Superior temporal gyrus (tissue), 1 donor: Measurements from ENCODE around the gene SPCS1.
A peak's percentile ranks its signal among the peaks of the same experiment; 100 is the strongest.
"Not testable (repeated sequence)": the region's sequence is repeated elsewhere in the genome, so short reads cannot be mapped to it uniquely, and the experiment has no call there.

Experiments used
- DNase-seq: peaks from one replicate; pipeline ENCODE4 v3.0.0-alpha.2; 2016; ENCODE audit errors: extremely low spot score

SPCS1 gene

DNA sequence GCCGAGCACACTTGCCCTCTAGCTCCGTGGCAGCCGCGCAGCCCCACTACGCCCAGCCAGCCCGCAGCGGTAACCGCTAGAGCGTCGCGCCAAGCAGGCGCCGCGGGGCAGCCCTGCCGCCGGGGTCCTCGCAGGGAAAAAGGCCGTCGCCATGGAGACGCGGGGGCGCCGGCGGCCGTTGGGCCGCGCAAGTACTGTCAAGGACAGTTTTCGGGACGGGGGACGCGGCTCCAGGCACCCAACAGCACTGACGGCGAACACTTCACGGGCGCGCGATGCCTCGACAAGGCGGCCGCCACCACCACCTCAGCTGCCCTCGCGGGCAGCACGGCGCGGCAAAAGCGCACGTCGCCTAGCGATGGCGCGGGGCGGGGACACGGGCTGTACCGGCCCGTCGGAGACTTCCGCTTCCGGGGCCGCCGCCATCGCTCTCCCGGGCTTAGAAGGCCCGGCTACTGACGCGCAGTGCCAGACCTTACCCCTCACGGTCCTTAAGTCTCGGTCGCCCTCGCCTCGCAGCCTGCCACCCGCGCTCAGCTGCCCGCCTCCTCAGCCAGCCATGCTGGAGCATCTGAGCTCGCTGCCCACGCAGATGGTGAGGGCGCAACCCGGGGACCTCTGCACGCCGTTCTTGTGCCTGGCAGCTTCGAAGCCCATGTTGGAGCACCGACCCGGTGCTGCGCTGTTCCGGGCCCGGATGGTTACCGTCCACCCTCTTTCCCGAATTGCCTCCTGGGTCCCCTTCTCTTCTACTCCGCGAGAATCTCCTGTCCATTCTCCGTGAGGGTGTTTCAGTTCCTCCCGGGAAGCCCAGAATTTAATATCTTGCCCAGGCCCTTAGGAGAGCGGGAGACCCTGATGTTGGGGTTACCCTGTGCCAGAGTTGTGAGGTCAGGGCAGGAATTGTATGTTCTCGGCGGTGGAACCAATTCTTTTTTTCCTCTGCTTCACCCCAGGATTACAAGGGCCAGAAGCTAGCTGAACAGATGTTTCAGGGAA is at the start of gene SPCS1, which contains the start of gene GLT8D1:
Gene SPCS1 (plus strand): TSS at position 419 of the 999 bp plus-strand sequence. CDS start 141 bp downstream, at position 560.
Gene GLT8D1 (minus strand): TSS at position 104 of the 999 bp plus-strand sequence. CDS start 5,331 bp downstream, outside the sequence.
- peak; percentile 90 for DNase-seq

DNA sequence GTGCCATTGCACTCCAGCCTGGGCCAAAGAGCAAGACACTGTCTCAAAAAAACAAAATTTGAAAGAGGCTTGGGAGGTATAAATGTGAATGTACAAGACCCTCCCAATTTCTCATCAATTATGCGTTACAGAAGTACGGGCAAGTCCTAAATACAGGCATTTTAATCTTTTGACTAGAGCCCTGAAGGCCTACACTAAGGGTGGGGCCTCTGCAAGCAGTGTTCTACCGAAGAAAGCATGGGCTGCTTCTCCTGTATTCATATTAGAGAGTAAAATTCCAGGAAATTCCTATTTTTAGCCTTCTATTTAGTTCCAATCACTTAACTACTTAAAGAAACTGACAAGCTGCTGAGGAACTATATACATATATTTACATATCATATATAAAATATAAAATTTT is 45.9 kb upstream of the SPCS1 start:
- no peak for DNase-seq

DNA sequence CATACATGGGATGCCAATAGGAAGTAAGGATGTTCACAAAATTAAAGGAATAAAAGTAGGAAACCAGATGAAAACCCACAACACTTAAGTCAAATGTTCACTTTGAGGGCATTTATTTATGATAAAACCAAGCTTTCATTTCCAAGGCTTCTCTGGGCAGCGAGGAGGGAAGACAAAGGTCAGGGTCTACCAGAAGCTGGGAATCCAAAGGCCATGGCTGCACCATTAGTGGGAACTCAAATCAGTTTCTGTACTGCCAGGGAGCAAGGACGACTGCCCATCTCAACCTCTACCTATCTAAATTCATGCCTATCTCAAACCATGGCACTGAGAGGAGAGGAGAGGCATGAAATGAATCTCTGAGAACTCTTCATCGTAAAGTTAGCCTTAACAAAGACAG is 42.8 kb upstream of the SPCS1 start:
- no peak for DNase-seq

DNA sequence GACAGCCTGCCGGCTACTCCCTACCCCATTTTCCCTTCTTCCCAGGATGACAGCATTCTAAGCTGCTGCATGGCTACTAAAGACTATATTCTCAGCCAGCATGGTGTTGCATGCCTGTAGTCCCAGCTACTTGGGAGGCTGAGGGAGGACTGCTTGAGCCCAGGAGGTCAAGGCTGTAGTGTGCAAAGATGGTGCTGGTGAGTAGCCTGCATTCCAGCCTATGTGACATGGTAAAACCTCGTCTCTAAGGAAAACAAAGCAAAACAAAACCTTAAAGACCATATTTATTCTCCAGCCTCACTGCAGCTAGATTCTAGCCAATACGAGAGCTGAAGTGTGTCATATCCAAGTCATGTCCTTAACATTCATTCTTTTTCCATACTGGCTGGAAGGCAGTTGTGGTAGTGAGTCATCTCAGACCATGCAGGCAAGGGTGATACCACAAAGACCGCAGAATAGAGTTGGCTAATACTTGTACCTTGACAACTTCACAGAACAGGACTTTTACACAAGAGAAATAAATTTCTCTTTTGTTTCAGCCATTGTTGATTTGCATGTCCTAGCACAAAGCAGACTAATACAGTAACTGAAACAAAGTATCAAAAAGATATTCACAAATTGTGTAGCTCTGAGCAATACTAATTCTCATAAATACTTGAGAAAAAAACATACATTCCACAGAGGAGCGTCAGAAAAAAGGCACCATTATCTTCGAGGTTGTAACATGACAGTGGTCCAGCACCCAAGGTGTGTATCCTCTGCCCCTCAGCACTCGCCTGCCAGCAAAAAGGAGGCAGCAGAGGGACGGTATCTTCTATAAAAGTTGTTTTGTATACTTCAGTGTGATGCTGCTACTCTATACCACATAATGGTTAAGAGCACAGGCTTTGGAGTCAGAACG is 35.0 kb upstream of the SPCS1 start:
- no peak for DNase-seq

DNA sequence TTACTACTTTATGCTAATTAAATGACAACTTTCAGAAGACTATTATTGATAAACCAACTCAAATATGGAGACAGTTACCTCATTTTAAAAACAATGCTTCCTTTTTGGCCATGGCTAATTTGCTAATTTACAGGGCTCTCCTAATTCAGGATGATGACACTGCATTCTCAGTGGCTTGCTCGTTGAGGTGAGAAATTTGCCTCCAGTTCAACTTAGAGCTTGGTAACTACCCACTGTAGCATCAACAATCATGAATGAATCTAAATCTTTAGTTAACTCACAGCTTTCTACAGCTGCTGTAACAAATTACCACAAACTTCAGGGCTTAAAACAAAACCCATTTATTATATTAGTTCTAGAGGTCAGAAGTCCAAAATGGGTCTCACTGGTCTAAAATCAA is 34.2 kb upstream of the SPCS1 start:
- DNase-seq, result no peak

GRCh38 chr3:52676201-52676600 is 29.7 kb upstream of the SPCS1 start:
- not testable (repeated sequence) for DNase-seq

- no peak for DNase-seq
These were observed 27.4 kb upstream of the SPCS1 start for GRCh38 chr3:52678265-52679198.

DNA sequence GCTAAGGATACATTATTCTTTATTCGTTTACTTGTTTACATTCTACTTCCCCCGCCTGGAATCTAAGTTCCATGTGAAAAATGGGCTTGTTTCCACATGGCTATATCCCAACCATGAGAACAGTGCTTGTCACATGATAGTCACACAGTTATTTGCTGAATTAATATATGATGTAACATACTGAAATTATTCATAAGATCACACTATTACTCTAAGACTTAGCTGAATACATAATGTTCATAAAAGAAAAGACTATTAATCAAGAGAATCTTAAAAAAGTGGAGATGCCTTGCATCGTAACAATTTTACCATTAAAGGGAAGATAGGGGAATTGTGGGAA is 26.7 kb upstream of the SPCS1 start:
- DNase-seq, result no peak

DNA sequence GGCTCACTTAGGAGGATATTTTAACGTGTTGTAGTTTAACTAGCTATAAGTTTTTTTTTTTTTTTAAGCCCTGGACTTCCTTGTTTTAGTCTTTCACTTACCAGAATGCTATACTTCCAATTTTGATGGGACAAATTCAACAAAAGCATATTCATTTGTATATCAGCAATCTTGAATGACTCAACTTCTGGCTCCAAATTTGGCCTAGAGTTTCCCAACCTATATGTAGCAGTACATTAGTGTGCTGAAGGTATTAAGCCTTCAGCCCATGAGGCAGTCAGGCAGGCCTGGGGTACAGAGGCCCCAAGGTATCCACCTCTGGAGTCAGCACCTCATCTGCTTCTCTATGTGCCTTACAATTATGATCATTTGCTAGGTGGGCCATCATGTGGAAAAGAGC is 26.1 kb upstream of the SPCS1 start:
- no peak for DNase-seq

GRCh38 chr3:52681596-52681995 is 24.3 kb upstream of the SPCS1 start:
- DNase-seq, result no peak

DNA sequence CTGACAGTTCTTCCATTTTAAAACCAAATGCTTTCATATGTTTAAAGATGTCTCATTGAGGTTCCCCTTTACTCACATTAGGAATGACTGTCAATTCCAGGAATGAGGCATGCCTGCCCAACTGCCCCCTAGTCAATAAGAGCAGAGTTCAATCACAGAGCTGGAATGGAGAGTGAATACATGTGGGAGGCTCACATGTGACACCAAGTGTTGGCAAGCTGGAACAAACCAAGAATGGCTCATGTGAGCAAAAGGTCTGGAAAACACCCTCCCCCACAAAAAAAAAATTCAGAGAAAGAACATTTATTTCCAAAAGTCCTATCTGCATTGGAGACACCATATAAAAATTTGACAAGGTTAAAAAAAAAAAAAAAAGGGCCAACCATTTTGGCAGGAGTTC is 23.9 kb upstream of the SPCS1 start:
- DNase-seq, result peak; percentile 59

DNA sequence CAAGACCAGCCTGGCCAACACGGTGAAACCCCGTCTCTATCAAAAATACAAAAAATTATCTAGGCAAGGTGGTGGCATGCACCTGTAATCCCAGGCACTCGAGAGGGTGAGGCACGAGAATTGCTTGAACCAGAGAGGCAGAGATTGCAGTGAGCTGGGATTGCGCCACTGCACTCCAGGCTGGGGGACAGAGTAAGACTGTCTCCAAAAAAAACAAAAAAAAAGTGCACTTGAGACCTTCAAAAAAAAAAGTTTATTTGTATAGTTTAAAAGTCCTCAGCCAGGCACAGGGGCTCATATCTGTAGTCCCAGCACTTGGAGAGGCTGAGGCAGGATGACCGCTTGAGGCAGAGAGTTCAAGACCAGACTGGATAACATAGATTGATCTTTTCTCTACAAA is 22.3 kb upstream of the SPCS1 start:
- DNase-seq, result no peak

DNA sequence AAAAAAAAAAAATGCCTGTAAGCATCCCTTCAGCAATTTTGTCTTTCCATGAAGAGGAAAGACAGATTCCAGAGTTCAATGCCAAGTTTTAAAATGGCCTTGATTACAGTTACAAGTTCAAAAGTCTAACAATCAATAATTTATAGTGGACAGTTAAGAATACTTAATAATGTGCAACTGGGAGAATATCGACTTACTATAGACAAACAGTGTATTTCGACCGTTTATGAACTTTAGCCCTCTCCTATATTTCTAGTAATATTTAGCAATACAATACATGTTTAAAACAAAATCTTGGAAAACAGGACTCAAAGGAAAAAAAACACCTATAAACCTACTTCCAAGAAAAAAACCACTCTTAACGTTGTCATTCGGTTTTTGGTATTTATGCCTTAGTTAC is 21.7 kb upstream of the SPCS1 start:
- no peak for DNase-seq

- DNase-seq, result peak; percentile 76
These were observed 20.6 kb upstream of the SPCS1 start for GRCh38 chr3:52685285-52685708.

DNA sequence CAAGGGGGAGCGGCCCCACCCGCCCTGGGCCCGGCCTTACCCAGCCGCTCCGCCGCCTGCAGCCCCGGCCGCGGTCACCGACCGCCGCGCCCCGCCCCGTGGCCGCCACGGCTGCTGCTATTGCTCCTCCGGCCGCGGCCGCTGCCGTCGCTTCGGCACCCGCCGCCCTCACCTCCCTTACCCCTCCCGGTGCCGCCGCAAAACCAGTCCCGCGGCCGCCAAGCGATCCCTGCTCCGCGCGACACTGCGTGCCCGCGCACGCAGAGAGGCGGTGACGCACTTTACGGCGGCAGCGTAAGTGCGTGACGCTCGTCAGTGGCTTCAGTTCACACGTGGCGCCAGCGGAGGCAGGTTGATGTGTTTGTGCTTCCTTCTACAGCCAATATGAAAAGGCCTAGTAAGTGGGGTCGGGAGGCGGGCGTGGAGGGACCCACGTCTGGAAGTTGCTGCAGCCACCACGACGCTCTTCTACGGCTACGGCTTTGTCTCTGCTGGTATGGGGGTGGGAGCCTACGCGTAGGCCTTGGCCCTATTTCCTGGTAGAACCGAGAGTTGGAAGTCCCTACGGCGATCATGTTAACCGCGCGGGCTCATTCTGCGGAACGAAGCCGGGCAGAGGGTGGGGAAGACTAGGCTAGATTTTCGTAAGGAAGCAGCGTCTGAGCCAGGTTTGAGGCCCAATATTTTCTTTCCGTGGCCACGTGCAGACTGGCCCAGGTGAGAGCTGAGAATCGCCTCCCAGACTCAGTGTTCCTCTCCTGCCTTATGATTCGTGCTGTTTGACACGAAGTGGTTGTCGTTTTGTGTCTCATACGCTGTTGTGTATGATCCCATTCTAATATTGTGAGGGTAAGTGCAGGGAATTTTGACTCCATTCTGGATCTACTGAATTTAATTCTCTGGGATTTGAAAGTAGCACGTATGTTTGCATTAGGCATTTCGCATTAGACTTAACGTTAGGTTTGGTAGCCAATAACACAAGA is 19.9 kb upstream of the SPCS1 start, which contains the start of the genes GNL3 and PBRM1:
Gene GNL3 (plus strand): TSS at position 324 of the 983 bp plus-strand sequence. CDS start 61 bp downstream, at position 385.
Gene PBRM1 (minus strand): TSS at position 205 of the 983 bp plus-strand sequence.
- peak; percentile 96 for DNase-seq

- no peak for DNase-seq
These were observed 17.6 kb upstream of the SPCS1 start for GRCh38 chr3:52688266-52688665.

GRCh38 chr3:52689151-52689550 is 16.8 kb upstream of the SPCS1 start:
- no peak for DNase-seq

DNA sequence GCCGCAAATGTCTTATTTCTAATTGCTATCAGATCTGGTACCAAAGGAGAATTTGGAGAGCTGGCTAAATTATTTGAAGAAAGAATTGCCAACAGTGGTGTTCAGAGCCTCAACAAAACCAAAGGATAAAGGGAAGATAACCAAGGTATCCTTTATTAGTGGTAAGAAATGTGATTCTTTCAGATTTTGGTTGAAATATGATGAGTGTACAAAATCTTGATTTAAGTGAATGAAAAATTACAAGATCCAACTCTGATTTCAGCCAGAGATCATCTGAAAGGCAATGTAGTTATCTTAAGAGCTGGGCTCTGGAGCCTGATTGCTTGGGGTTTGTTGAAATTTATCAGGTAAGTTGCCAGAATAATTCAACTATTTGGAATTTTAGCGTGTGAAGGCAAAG is 15.3 kb upstream of the SPCS1 start:
- no peak for DNase-seq

- DNase-seq, result no peak
These were observed 12.8 kb upstream of the SPCS1 start for GRCh38 chr3:52693071-52693470.
